HG03135 (cell line): Measurements from ENCODE around the gene UHMK1.
"Not testable (repeated sequence)": the region's sequence is repeated elsewhere in the genome, so short reads cannot be mapped to it uniquely, and the experiment has no call there.

Source experiments
- ATAC-seq: cut with Tn5 transposase; IDR thresholded peaks from one replicate; pipeline ENCODE4 v1.9.1; 2021; ENCODE audit warnings: mild to moderate bottlenecking, moderate library complexity; ENCODE audit not compliant: unreplicated experiment

UHMK1 gene

DNA sequence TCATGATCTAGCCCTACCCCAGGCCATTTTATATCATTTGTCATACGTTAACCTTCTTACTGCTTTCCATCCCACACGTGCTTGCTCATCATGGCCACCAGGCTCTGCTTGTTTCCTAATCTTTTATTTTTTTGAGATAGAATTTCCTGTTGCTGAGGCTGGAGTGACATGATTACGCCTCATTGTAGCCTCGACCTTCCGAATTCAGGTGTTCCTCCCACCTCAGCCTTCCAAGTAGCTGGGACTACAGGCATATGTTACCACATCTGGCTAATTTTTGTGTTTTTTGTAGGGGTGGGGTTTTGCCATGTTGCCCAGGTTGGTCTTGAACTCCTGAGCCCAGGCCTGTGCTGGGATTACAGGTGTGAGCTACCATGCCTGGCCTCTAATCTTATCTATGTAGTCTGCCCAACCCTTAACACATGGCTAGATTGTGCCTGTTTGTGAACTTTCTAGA, 67.2 kb downstream of the UHMK1 start:
- no peak for ATAC-seq

DNA sequence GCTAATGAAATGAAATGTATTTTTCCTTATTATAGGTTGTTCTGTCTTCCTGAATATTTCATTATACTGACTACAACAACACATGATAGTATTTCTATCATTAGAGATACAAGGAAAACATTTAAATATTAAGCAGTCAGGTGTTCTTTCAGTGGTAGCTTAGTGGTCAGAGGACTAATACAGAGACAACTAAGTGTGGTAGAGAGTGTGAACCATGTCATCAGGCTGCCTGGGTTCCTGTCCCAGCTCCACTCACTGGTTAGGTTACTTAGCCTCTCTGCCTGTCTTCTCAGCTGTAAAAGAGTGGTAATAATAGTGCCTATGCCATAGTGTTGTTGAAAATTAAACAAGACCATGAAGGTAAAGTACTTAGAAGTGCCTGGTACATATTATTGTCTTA, 67.8 kb downstream of the UHMK1 start:
- no peak for ATAC-seq

DNA sequence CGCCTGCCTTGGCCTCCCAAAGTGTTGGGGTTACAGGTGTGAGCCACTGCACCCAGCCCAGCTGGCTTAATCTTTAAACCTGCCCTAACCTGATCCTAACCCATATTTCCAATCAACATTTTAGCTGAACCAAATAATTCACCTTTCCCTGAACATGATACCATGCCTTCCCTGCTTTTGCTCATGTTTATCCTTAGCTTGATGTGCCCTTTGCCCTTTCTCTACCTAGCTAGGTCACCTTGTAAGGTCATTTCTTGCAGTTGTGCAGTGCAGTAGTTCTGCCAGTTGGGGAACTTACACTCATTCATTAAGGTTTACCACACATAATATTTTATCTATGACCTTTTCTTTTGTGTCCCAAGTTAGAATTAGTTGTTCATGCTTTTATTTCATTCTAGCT, 69.3 kb downstream of the UHMK1 start:
- no peak for ATAC-seq

DNA sequence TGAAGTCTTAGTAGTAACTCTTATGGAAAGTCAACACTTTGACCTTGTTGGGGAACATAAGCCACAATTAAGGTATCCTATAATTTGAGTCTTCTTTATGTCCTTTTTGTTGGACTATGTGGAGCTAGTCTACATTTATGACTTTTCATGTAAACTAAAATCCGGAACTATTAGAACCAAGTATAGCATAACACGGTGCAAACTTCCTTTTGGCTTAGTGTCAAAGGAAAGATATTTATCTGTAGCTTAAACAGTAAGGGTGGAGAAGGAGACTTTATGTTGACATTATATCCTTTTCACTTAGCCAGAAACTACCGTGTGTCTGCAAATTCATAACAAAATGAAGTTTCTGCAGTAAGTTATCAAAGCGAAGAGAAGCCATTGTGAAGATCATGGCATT, 71.2 kb downstream of the UHMK1 start:
- no peak for ATAC-seq

DNA sequence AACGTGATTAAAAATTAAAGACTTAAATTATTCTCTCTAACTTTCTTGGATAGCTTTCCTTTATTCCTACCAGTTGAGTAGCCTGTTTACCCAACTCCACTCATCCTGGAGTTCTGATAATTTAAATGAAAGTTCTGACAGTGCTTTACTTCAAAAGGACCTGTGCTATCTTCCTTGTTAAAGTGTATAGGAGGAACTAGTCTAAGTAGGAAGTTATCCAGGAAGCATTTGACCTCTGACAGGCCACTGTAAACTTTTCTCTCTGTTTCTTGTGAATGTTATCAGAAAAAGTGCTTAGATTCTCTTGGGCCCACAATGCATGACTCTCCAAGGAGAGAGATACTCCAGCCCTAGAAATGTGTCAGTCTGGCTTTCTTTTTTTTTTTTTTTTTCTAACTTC, 73.1 kb downstream of the UHMK1 start:
- ATAC-seq, result no peak

DNA sequence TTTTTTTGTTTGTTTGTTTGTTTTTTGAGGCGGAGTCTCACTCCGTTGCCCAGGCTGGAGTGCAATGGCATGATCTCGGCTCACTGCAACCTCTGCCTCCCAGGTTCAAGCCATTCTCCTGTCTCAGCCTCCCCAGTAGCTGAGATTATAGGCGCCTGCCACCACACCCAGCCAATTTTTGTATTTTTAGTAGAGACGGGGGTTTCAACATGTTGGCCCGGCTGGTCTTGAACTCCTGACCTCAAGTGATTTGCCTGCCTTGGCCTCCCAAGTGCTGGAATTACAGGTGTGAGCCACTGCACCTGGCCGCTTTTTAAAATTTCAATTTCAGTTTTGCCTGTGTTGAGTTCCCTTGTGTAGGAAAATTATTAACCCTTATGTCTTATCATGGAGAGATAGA, 73.5 kb downstream of the UHMK1 start:
- ATAC-seq, result not testable (repeated sequence)

DNA sequence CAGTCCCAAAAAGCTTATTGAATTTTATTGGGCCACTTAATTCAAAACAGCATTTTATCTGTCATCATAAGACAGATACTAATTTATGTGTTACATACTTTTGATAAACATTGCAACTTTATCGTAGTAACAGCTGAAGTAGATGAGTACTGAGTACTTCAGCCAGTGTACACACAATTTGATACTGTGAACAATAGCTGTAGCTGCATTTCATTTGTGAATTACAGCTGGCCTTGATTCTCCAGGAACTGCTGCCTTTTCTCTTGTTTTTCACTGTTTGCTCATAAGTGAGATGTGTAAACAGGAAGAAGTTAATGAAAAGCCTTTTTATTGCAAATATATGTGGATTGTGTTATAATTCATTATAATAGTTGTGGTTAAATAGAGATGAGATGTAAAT, 74.1 kb downstream of the UHMK1 start:
- no peak for ATAC-seq

DNA sequence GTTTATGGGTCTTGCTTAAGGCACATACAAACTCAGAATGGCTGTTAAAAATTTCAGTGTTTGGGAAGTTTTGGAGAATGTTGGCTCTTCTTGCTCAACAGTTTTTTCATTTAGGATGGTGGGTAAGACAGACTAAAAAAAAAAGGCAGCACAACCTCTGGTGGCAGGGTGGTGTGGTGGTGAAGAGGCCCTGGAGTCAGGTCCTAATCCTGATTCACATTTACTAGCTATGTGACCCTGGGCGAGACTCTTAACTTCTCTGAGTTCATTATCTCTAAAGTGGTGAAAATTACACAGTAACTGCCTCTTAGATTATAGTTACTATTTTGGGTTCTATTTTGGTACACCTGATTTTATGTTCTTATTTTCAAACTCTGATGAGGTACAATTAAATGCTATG, 75.5 kb downstream of the UHMK1 start:
- no peak for ATAC-seq

DNA sequence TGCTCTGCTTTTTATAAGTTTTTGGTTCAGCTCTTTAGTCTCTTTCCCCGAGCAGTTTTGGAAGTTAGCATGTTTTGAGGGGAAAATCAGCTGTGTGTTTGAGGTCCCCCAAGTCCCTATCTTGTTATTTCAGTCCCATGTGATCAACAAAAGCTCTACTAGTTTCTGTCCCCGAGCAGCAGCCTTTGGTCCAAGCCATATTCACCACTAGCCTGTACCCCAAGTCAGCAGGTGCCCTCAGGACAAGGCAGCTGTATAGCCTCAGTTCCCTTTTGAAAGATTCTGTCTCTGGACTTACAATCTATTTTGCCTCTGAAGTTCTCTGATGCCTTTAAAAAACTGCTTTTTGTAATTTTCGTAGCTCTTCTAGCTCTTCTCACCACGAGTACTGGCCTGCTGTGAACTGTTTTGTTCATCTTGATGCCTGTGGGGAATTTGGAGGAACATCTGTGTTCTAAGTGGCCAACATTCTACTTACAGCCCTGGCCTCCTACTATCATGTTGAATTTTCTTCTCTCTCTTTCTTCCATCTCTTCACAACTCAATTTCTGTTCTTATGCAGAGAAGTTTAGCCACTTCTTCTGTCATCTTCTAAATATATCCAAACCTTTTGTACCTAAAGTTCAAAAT, 80.6 kb downstream of the UHMK1 start:
- no peak for ATAC-seq

DNA sequence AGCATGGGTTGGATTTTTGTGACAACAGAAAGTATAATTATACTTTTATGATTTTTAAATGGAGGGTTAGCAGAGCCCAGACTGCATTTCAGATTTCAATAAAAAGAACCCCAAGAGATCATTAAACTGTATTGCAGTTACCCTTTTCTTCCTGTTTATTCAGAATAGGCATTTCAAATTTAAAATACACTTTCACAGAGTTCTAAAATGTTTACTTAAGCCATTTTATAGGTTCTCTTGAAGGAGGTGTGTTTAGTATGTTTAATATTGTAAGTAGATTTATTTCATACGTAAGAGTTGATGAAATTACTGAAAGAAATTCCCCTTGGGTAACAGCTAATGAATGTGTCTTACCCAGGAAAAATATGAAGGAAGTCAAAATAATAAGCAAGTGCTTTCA, 81.3 kb downstream of the UHMK1 start:
- no peak for ATAC-seq
